Stimulated activated CD8-positive, alpha-beta memory T cell treated with anti-CD3 and anti-CD28 coated beads, Interleukin-7, amount 100 ng/mL, for 48 hours (primary cell): ENCODE results near the gene C14orf132.
"Not testable (repeated sequence)": the region's sequence is repeated elsewhere in the genome, so short reads cannot be mapped to it uniquely, and the experiment has no call there.

Experiments
- DNase-seq, 2 donors: peaks; one replicate each; pipeline ENCODE4 v3.0.0-alpha.2; 2020; ENCODE audit warnings: low read depth in 1 of 2; ENCODE audit errors: extremely low read depth in 1 of 2

Gene C14orf132

DNA sequence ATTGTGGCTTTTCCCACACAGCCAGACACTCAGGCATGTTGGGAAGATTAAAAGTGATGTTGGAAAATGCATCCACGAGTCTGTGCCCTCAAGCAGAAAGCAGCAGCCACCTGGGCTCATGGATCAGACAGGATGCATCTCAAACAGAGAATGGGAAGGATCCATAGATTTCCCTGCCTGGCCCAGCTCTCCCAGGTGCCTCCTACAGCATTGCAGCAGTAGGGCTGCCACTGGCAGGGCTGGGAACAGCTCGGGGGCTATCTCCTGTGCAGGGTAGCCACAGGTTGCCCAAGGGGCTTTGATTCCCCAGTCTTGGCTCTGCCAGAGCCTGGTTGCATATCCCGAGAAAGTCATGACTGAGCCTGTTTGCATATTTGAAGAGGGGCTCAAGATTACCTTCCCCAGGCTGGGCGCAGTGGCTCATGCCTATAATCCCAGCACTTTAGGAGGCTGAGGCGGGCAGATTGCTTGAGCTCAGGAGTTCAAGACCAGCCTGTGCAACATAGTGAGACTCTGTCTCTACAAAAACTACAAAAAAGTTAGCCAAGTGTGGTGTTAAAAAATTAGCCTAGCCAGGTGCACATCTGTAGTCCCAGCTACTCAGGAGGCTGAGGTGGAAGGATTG, 19.5 kb downstream of the C14orf132 start:
- no peak for DNase-seq

DNA sequence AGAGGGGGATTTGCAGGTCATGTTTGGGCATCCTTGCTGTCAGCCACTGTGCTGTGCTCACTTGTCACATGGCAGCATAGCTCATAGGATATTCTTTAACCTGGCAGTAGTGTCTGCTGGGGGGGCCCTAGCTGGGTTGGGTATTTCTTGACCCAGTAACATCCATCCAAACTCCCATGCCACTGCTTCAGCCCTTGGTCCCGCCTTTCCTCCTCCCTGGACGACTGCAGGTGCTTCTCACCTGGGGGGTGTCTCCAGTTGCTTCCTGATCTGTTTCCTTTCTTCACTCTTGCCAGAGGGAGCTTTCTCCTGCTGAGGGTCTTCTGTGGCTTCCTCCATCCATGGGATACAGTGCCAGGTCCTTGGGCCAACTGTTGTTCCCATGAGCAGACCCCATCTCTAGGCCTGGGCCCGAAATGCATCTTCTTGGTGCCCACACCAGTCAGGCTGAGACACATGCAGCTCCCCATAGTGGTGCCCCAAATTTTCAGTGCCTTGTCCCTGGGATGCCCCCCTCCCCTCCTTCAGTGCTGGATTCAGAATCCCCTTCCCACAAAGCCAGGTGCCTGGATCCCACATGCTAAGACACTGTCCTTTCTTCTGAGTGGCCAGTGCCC, 20.5 kb downstream of the C14orf132 start:
- no peak for DNase-seq

DNA sequence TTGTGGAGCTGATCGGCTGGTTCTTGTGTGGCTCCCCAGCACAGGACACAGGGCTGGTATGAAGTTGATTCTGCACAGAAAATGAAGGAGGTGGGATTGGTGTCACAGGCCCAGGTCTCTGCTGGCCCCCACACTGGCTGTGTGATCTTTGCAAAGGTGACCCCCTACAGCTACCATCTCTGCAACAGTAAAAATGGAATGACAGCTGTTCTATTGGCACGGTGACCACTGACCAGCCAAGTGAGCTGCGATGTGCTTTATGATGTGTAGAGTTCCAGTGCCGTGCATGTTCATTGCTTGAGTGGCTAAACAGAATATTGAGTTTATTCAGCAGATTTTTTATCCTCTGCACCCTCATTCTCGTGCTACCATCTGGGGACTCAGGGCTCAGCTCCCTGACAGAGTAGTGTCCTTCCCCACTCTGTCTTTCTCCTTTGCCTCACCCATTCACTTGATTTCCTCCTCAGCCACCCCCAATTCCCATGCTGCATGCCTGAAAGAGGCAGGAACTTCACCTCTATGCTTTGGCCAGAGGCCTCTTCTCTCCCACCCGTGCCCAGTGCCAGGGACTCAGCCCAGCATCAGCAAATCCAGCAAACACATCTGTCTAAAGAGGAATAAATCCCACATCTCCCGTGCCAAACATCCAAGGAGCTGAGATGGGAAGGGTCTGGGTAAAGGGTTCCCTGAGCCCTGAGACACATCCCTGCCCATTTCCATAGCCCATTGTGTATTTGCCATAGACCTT, 21.2 kb downstream of the C14orf132 start:
- no peak for DNase-seq

DNA sequence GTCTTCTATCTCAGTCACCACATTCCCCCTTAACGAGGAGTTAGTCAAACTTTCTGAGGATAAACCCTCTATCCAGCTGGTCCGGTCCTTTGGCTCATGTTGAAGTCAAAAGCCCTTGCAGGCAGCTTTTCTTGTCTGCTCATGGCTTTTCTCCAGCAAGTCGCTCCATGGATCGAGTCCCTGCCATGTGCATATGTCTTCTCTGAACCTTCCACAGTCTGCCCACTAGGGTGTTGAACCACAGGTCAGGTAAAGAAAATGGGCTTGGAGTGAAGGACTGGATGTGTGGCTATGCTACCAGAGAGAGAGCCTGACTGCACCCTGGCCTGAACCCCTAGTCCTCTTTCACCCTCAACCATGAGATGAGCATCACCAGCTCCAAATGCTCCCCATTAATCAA, 22.8 kb downstream of the C14orf132 start:
- no peak for DNase-seq

DNA sequence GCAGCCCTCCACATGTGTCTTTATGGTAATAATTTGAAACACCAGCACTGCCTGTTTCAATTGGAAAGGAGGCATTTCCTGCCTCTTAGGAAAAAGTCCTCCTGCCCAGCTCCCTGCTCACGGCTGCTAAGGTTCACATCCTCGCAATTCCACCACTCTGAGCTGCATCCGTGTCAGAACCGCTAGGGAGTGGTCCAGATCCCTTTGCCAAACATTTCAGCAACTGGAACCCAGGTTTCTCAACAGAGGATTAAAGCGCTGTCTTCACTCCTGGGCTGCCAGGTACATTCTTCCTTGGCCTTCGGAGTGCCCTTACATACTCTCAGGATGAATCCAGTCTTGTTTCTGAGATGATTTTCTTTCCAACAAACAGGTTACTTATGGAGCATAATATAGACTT, 23.3 kb downstream of the C14orf132 start:
- DNase-seq: no peak

DNA sequence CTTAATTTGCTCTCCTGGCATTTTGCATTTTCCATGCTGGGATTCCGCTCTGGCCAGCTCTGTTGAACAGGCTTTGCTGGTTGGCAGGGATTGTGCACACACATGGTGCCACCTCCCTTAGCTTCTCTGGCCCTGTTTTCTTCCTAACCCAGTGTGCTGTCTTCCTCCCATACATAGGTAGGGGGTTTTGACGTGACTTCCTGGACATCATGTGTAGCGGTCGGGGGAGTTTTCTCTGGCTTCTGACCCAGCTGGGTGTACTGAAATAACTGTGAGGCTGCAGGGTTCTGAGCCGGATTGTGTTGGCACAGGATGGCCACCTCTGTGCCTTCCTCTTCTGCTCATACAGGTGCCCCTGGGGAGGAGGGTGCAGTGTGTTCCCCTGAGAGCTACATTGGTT, 25.7 kb downstream of the C14orf132 start:
- DNase-seq: no peak

DNA sequence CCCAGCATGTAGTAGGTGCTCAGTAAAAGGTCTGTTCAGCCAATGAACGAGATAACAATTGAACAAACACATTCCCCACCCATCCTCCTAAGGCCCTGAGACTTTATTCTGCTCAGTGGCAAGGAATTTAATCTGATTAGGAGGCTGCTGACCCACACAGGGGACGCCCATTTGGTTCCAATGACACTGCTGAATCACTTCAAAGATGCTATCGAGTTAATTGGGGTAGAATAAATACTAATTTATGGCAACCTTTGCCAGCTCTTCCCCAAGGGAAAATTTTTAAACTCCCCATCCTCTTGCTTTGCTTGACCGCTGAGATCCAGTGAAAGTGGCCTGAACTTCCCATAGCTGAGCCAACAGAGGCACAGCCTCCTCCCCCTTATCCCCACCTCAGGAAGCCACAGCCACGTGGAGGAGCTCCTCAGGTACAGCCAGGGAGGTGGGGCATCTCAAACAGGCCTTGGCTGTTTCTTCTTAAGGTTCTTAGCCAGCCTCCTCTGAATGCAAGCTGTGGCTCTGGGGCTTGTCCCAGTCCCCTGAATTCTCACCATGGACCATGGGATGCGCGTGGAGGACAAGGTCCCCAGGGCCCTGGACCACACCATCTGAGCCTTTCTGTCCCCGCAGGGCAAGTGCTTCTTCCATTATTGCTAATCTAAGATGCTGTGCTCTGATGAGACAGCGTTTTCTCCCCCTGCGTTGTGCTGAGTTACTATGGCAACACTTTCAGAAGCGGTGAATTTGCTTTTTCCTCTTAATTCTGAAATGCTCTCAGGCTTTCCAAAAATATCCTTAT, 26.7 kb downstream of the C14orf132 start:
- DNase-seq: no peak

DNA sequence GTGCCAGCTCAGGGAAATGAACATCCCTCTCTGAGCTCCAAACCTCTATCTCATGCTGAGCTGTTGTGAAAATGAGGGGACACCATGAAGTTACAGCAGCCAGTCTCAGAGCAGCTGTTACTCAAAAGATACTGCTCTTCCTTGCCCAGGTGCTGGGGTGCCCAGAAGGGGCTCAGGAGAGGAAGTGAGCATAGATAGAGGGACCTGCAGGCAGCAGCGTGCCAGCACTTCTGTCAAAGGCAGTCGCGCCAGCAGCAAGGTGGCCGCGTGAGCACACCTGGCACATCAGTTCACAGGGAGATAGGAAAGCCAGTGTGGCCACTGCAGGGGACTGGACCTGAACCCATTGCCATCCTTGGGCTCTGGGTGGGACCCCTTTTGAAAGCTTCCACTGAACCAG, 27.8 kb downstream of the C14orf132 start:
- DNase-seq: no peak

DNA sequence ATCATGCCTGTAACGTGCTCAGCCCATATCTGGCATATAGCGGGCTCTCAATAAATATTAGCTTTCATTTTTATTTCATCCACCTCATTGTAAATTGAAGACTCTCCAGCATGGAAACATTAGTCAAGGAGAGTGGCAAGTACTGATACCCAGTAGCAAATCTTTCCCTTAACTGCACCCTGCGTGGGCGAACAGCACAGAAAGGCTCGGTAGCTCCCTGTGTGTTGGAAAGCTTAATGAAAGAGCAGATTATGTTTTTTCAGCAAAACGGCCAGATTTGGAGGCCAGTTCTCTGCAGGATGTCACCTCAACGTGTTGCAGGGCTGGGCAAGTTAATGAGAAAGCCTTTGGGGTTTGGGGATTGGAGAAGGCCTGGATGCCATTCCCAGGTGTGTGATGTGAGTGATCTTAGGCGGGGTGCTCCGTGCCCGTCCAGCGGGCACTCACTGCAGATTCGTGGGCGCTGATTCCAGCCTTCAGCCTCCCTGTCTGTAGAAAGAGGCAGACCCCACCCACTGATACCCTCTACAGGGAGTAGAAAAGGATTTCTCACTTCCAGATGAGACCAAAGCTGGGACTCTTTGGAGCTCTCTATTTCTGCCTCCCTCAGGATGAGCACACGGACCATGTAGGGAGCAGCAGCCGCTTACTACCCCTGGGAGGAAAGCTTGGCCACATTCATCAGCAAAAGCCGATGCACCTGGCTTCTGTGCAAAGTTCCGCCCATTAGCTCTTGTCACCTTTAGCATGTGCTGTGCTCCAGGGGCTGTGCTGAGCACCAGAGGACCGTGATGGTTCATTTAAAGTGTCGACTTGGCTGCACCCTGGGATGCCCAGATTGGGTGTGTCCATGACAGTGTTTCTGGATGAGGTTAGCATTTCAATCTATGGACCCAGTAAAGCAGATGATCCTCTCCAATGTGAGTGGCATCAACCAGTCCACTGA, 29.1 kb downstream of the C14orf132 start:
- DNase-seq: no peak

DNA sequence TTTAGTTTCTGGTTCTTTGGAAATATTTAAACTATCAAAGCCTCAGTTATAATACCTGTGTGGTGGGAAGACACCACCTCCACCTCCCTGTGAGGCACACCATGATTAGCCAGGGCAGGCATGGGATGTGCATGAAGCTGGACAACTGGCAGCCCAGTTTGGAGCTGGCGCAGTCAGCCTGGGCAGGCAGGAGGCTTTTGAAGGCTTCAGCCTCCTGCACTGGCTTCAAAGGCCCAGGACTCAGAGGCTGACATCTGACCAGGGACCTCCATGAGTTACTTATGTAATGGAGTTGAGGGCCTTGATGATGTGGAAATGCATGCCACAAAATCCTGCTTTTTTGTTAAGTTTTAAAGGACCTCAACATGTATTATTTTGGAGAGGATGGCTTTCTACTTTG, 30.3 kb downstream of the C14orf132 start:
- no peak for DNase-seq

DNA sequence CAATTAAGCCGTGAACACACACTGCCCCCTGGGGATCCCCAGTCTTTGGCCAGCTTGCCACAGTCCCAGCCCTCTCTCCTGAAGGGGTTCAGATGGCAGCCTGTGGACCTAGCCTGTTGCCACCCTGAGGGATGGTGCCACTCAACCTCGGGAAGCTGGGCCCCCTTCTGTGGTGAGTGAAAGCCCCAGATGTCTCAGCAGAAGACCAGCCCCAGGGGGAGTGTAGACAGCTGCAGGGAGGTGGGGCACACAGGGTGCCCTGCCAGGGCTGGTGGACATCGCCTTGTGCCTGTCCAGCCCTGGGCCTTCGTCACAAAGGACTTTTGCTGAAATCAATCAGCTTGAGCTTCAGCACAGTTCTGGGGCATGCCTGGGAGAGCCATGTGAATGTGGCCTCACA, 32.4 kb downstream of the C14orf132 start:
- no peak for DNase-seq

DNA sequence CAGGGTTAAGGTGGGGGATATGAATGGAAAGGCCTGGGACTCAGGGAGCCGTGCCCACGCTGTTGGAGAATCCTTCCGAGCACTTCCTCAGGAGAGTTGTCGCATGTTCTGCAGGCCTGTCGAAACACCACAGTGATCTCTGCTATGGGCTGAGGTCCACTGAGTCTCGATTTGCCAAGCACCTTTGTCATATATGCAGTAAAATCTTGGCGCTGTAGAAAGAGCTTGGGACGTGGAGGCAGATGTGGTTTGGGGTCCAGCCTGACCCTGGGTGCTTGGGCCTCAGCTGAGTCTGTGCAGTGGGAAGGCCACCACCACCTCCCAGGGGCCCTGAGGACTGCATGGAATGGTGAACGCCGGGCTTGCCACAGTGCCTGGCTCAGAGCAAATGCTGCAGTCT, 32.9 kb downstream of the C14orf132 start:
- DNase-seq: no peak

DNA sequence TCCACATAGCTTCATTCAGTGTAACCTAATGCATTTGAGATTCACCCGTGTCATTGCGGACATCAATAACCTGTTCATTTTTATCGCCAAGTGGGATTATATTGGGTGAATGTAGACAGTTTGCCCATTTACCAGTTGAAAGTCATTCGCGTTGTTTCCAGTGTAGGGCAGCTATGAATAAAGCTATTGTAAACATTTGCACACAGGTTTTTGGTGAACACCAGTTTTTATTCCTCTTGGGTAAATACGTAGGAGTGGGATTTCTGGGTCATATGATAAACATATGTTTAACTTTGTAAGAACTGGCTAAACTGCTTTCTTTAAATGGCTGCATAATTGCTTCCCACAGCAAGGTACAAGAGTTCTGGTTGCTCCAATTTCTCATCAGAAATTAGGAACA, 33.6 kb downstream of the C14orf132 start:
- DNase-seq: no peak

DNA sequence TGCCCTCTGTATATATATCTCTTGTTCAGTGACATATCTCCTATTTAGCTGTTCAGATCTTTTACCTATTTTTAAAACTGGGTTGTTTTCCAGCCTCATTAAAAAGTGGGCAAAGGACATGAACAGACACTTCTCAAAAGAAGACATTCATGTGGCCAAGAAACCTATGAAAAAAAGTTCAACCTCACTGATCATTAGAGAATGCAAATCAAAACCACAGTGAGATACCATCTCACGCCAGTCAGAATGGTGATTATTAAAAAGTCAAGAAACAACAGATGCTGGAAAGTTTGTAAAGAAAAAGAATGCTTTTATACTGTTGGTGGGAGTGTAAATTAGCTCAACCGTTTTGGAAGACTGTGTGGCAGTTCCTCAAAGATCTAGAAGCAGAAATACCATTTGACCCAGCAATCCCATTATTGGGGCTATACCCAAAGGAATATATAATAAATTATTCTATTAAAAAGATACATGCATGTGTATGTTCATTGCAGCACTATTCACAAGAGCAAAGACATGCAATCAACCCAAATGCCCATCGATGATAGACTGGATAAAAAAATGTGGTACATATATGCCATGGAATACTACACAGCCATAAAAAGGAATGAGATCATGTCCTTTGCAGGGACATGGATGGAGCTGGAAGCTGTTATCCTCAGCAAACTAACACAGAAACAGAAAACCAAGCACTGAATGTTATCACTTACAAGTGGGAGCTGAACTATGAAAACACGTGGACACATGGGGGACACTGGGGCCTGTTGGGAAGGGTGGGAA, 34.3 kb downstream of the C14orf132 start:
- not testable (repeated sequence) for DNase-seq

DNA sequence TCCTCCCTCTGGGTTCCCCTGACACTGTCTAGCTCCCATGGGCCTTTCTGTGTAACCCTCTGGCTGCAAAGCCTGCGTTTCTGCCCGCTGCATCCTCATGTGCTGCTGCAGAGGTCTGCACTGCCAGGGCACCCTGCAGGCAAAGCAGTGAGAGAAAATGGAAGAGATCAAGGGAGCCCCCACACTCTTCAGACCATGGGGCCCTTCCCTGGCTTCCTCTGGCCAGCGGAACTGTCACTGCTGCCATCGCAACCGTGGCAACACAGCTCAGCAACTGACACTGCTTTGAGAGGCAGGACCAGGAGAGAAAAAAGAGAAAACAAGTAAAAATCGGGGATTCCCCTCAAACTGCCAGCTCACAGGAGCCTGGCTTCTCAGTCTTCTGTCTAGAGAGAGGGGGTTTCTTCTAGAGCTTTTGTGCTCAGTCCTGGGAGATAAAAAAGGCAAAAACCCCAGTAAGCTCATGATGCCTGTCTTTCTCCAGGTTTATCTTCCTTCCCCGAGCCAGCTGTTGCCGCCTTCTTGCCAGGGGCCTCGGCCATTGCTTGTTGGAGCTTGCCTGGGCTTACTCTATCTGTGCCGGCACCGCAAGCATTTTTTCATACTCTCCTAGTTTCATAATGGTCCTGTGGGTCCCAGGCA, 38.9 kb downstream of the C14orf132 start:
- DNase-seq: no peak

DNA sequence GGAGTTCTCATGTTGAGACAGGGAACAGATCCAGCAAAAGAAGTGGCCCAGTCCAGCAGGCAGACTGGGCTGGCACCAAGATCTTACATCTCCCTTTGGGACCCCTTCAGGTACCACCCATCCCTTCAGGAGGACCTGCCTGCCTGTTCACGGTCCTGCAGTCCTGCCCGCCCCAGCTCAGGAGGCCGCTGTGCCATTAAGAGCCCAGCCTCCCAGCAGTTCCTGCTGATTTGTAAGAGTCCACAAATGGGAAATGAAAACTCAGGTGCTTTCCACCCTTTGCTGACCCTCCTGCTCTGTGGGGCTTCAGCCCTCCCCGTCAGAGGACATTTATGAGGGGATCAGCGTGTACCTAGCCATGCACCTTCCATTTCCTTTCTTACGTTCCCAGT, 39.5 kb downstream of the C14orf132 start:
- DNase-seq: no peak

DNA sequence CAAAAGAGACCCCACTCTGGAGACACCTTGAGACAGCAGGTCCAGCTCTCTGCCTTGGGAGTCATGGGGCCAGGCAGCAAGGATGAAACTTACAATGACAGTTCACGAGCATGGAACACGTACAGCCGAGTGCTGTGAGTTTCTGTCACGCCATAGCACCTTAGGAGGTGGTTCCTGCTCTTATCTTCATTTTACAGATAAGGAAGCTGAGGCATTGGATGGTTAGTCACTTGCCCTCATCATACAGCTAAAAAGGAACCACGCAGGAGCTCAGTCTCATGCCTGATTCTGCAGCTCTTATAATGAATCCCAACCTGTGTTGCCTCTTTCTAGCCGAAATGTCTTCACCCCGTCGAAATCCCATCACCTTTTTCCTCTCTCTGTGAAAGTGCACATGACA, 39.9 kb downstream of the C14orf132 start:
- DNase-seq: no peak

DNA sequence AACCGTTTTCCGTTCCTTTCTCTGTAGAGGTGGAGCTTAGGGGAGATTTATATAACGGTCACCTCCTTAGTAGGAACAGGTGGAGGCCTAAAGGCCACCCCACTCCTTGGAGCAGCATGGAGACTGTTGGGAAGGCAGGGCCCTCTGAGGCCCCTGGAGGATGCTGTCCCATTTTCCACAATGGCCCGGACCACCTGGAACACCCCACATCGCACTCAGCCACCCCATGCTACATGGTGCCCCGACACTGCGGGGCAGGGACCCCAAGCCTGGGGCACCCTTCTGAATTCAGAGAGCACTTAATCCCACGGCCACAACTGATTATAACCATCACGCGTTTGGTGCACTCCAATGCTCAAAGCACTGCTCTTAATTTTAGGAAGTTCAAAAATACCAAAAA, 41.4 kb downstream of the C14orf132 start:
- DNase-seq: no peak

DNA sequence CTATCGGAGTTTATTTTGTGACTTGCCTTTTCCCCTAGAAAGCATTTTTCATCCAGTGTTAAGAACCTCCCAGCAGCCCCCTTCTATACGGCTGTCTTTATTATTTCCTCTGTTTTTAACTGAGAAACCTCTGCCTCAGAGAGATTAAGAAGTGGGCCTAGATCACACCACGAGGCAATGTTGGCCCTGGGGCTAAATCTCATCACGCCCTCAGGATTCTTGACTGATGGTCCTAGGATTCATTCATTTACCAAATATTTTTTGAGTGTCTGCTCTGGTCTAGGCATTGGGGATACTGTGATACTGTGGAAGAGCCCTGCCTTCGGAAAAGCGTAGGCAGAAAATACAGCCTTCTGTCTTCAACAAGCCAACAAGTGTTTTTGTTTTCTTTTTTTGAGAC, 42.1 kb downstream of the C14orf132 start:
- no peak for DNase-seq
